Breast epithelium (tissue), 3 donors: ENCODE results near the gene MGAT4D.

ENCODE experiments used
- CTCF ChIP-seq, 3 donors: fragments of 450-650 bp; IDR thresholded peaks; one replicate each; pipeline ENCODE4 v1.5.1; 2016 to 2017; ENCODE audit warnings: antibody characterized with exemption in 3 of 3, mild to moderate bottlenecking in 3 of 3, moderate library complexity in 3 of 3
- POLR2A ChIP-seq: fragments of 450-650 bp; IDR thresholded peaks from one replicate; pipeline ENCODE4 v1.6.1; 2016; ENCODE audit warnings: antibody characterized with exemption, mild to moderate bottlenecking, moderate library complexity

GRCh38 chr4:140485939-140486338 is 12.2 kb downstream of the MGAT4D start:
- TF ChIP-seq CTCF (IDR thresholded peaks at IDR 0.05) (no peak), POLR2A (no peak)
